ENCODE measurements around the gene TTC27.
"Not testable (repeated sequence)": the region's sequence is repeated elsewhere in the genome, so short reads cannot be mapped to it uniquely, and the experiment has no call there.

TTC27 gene

GRCh38 chr2:32862269-32863055 lies 234.6 kb downstream of the TTC27 start:
- no peak for DNase-seq

GRCh38 chr2:32863326-32863725 lies 235.5 kb downstream of the TTC27 start:
- DNase-seq, result no peak

GRCh38 chr2:32863803-32864202 lies 236.0 kb downstream of the TTC27 start:
- DNase-seq, result no peak

GRCh38 chr2:32864334-32865111 lies 236.7 kb downstream of the TTC27 start:
- DNase-seq, result no peak

- DNase-seq, result no peak
Observed at GRCh38 chr2:32865399-32866068, 237.7 kb downstream of the TTC27 start.

GRCh38 chr2:32866462-32866861 lies 238.6 kb downstream of the TTC27 start:
- DNase-seq, result not testable (repeated sequence)
